ENCODE measurements around the gene E2F8.

E2F8 gene

GRCh38 chr11:19251577-19251976 is 10.8 kb upstream of the E2F8 start:
- no peak for DNase-seq

GRCh38 chr11:19246816-19247215 is 6.1 kb upstream of the E2F8 start:
- DNase-seq = no peak

- no peak for DNase-seq
Measured at GRCh38 chr11:19245351-19245750, 4.6 kb upstream of the E2F8 start.

DNA sequence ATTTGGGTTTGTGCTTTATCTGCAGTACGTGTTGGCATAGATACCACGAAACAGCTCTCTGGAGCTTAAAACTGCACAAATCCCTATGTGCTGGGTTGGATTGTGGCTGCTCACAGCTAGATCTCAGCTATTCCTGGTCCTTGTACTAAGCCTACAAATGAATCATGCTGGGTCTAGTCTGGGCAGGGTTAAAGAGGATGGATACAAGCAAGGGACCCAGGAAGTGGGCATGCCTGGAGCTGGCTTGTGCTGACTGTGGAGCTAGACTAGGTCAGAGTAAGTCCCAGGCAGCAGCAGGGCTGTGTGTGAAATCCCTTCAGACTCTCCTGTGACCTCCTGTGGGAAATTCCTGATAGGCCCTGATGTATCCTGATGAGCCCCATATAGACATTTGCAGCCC is 3.9 kb upstream of the E2F8 start:
- no peak for DNase-seq

DNA sequence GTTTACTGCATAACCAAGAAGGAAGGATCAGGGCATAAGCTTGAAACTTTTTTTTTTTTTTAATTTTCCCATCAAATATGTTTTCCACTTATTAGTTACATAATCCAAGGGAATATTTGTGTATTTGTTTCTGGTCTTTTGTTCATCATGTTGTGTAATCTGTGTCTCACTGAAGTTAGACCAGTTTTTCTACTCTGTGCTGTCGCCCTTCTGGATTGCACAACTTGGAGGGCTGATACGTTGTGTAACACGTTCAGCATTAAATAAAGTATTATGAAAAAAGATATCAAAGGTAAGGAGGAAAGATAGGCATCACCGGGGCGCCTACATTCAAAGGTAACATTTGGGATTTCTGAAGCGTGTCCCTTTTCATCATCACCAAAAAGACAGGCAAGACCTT is 3.3 kb upstream of the E2F8 start:
- DNase-seq = no peak

DNA sequence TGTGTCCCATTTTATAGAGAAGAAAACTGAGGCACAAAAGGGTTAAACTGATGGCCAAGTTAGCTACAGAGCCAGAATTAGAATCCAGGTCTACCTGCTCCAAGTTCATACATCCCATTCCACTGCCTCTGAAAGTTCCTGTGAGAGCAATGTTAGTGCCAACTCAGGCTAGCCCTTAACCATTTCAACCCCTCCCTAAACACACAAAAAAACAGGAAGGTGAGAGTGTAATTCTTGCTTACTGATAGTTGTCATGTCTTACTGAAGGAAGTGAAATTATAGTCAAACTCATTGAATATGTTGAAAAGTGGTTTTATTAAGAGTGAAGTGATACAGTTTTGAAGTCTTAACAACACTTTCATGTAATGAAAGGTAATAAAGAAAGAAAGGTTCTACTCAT is 2.9 kb upstream of the E2F8 start:
- no peak for DNase-seq

DNA sequence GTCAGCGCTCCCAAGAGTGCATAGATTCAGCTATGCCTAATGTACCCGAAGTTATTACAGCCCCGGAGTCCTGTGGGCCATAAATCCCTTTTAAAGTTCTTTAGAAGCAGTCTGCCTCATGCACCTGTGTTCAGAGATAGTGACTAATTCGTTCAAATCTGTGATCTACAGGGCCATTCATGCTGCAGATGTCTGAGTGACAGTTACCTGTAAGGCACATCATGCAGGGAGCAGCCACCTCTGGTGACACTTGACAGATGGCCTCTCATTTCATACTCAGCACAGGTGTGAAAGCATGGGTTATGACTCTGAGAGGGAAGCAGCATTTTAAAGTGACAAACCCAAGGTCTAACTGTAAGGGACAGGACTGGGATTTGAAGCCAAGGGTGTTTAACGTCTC is 2.4 kb upstream of the E2F8 start:
- DNase-seq = no peak

DNA sequence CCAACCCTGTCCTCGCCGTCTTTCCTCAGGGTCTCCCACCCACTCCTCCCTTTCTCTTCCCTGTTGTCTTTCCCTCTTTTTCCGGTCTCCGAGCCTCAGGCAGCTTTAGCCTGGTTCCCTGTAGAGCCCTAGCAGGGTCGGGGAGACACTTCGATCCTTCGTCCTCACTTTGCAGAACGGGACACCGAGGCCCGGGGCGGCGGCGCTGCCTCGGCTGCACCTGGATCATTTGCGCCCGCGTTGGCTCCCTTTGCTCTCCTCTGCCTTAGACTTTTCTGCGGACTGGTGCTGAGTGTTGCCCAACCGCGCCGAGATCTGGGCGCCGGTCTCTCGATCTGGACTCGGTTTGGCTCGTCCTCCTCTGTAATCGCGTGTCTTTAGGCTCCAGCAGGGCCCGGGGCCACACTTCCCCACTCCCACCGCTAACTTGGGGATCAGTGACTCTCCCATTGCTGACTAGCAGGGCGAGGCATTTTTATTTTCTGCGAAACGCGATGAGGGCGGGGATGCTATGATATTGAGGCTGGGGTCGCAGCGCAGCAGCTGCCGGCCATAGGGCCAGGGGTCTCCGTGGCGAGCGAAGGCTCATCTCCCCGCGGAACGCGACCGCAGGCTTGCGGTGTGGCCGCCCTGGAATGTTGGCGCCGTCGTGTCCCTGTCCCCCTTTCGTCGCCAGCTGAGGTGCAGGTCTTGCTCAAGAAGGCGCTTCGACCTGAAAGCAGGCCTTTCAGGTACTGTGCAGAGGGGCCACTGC is 1.6 kb upstream of the E2F8 start:
- DNase-seq = no peak

GRCh38 chr11:19241260-19242178 is 774 bp upstream of the E2F8 start:
- no peak for DNase-seq

DNA sequence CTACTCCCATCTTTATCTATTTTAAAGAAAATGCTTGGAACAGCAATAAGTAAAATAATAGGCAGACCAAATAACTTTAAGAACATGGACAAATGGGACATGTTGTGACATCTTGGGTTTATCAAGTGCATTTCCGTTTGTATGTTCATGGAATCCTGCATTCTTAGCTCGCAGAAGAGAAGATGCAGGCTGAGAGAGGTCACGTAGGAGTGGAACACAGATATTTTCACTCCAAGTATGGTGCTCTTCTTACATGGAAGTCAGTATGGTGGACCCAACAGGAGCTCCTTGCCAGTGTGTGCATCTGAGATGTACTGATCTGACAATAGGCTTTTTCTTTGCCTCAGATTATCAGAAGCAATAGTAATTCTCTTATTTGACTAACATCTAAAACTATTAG is 1.7 kb downstream of the E2F8 start:
- DNase-seq = no peak

DNA sequence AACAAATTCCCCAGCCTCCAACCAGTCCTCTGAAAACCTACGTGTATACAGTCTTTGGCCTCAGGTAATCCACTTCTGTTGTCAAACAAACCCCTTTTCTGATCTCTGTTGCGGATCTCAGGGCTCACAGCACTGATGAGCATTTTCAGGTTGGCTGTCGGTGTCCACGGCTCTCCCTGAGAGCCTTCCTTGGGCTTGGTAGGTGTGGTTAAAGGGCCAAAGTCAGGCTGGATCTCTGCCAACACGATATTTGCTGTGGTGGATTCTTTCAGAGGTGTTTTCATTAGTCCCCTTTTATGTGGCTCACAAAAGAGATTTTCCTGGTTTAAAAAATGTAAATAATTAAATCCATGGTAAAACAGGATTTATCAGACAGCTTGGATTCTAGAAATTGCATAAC is 2.9 kb downstream of the E2F8 start:
- no peak for DNase-seq

GRCh38 chr11:19237381-19237780 is 3.4 kb downstream of the E2F8 start:
- DNase-seq = no peak

DNA sequence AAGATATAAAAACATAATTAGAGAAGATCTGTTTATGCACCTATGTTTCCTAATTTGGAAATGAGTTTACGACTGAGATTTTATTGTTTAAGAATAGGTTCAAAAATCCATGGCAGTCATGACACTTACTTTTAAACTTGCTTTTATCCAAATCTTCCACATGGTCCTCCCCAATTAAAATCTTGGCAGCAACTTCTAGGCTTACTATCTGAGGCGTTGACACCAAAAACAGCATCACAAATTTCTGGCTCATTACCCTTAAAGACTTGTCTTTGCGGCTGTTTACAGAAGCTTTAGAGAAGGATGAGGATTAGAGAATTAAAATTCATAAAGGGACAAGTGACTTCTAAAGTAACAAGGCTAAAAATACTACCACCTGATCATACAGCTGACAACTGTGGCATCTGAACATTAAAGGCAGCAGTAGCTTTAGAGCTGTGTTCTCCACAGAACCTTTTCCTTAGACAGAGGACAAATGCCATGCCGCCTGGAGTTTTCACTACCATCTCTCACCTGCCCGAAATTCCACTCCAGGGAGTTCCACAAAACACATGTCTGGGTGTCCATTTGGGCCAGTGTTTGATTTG is 6.4 kb downstream of the E2F8 start:
- DNase-seq = no peak

DNA sequence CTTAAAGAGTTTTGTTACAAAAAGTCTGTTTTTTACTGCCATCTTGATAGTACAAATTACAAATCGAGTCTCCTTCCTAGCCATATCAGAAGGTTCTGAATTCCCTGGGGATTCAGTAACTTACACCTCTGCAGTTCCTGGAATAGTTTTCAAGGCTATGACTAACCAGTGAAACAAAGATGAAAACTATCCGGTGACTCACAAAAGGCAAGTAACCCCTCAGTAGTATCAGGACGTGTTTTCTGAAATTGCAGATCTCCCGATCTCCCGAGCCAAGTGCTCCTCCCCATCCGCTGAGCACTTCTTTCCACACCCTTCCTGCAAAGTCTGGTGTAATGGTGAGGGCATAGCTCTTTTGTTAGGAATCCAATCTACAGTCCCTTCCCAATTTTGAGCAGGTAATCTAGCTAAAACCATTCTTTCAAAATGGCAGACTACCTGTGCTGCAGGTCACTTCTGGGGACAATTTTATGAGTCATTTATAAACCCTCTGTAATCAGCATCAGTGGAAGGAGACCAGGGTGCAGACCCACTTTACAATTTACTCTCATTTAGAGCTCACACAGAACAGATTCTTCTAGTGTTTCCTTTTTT is 7.7 kb downstream of the E2F8 start:
- DNase-seq = no peak

DNA sequence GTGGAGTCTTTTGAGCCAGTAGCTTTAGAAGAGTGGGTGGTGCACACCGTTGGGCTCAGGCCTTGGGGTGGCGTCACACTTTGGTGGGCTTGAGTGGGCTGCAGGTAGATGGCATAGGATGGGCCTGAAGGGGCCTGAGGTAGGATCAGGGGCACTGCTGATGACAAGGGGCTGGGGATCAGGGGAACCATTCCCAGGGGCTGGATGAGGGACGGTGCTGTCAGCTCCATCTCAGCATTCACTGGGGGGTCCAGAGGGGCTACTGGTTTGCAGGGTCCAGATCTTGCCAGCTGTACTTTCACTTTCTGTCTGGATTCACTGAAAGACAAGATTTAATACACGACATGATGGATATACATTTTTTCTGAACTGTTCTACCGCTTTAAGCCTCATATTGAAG is 11.1 kb downstream of the E2F8 start:
- DNase-seq = no peak

DNA sequence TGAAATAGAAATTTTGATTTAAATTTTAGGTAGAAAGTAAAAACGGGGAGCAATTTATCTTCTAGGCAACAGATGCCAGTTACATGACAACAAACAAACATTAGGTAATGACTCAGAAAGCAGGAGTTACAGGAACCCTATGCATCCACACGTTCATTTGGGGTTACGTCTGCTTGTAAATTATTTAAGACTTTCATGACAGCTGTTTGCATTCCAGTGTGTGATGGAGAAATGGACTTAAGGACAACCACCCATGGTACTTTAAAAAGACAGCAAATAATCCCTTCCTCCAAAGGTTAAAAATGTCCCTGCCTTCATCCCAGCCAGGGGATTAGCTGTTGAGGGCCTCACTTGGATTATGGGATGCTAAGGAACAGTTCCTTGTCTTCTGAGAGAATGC is 11.8 kb downstream of the E2F8 start:
- no peak for DNase-seq

GRCh38 chr11:19226378-19227195 is 14.2 kb downstream of the E2F8 start:
- no peak for DNase-seq

GRCh38 chr11:19225581-19225980 is 15.2 kb downstream of the E2F8 start:
- DNase-seq = no peak

DNA sequence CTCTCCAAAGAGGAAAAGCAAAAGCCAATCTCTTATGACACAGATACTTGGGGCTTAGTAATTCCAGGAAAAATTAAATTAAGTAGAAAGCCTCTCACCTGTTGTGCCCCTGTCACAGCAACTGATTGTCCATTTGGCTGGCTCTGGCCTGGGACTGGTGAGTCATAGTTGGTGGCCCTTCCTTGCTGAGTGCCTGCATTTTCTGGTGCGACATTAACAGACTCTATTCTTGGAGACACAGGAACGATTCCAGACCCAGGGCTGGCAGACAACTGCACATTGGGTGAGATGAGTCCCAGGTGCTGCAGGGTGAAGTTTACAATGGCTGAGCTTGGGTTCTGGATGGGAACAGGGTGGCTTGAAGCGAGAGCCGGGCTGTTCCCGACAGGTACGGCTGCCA is 15.6 kb downstream of the E2F8 start:
- DNase-seq = no peak

- no peak for DNase-seq
Measured at GRCh38 chr11:19220903-19221724, 19.6 kb downstream of the E2F8 start.

- no peak for DNase-seq
Measured at GRCh38 chr11:19218786-19219460, 21.8 kb downstream of the E2F8 start.

Data from NCI-H1048 (cell line).